OCI-LY7 (cell line): Measurements from ENCODE around the gene PPM1H.

Source experiments
- EZH2phosphoT487 ChIP-seq: fragments of 200-600 bp; sonication (generic); IDR thresholded peaks from 2 replicates; pipeline ENCODE4 v1.6.1; 2018; ENCODE audit warnings: low read depth, borderline replicate concordance, mild to moderate bottlenecking, mixed run types, antibody characterized with exemption, low read length, moderate library complexity, mixed read lengths
- TF ChIP-seq, protein P1 (sequence below): fragments of 200-600 bp; sonication (generic); conservative IDR thresholded peaks from 2 replicates; pipeline ENCODE4 v1.5.1; 2014; ENCODE audit warnings: mild to moderate bottlenecking, antibody characterized with exemption, low read length, moderate library complexity, mixed read lengths

DNA sequence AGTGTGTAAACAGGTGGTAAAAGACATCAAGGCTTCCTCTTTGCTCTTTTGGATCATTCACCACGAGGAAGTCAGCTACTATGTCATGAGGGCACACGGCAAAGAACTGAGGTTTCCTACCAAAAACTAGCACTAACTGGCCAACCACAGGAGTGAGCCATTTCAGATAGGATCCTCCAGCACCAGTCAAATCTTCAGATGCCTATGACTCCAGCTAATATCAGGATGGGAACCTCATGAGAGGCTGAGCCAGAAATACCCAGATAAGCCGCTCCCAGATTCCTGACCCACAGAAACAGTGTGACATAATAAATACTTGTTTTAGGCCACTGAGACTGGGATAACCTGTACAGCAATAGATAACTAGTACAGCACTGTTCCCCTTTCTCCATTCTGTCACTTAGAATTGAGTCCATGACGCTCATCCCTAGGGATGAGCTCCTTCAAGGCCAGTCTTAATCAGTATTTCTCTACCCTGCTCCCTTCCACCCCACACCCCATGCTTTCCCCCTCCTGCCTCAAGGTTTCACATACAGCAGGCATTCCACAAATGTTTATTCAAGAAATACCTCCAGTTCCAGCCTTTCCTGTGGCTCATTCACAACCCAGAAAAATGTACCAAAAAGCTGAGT, 68.4 kb downstream of the PPM1H start:
- TF ChIP-seq, protein P1, sequence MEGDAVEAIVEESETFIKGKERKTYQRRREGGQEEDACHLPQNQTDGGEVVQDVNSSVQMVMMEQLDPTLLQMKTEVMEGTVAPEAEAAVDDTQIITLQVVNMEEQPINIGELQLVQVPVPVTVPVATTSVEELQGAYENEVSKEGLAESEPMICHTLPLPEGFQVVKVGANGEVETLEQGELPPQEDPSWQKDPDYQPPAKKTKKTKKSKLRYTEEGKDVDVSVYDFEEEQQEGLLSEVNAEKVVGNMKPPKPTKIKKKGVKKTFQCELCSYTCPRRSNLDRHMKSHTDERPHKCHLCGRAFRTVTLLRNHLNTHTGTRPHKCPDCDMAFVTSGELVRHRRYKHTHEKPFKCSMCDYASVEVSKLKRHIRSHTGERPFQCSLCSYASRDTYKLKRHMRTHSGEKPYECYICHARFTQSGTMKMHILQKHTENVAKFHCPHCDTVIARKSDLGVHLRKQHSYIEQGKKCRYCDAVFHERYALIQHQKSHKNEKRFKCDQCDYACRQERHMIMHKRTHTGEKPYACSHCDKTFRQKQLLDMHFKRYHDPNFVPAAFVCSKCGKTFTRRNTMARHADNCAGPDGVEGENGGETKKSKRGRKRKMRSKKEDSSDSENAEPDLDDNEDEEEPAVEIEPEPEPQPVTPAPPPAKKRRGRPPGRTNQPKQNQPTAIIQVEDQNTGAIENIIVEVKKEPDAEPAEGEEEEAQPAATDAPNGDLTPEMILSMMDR, result no peak
- TF ChIP-seq EZH2phosphoT487, result no peak
